GM12878 (cell line): ENCODE measurements around the gene RXFP4. TPM values are rescaled to one million over a fixed set of nuclear protein-coding genes. Genes with fewer than 3 reads are reported as not detected.

Experiments
- BCL3 ChIP-seq: IDR thresholded peaks from 2 replicates; pipeline ENCODE4 v1.6.1; 2011; ENCODE audit warnings: borderline replicate concordance, low read depth, mild to moderate bottlenecking, moderate library complexity, low read length; ENCODE audit not compliant: insufficient read depth, poor library complexity, severe bottlenecking
- CREB1 ChIP-seq: IDR thresholded peaks from 2 replicates; pipeline ENCODE4 v1.6.1; 2012; ENCODE audit warnings: low read depth, mild to moderate bottlenecking, inconsistent platforms
- CREM ChIP-seq: IDR thresholded peaks from 2 replicates; pipeline ENCODE4 v1.6.1; 2014; ENCODE audit warnings: antibody characterized with exemption, low read depth
- FOXK2 ChIP-seq: fragments of 450-650 bp; IDR thresholded peaks from 2 replicates; pipeline ENCODE4 v1.6.1; 2017; ENCODE audit warnings: mild to moderate bottlenecking, moderate library complexity
- IRF3 ChIP-seq: fragments of 450-650 bp; IDR thresholded peaks from 2 replicates; pipeline ENCODE4 v1.6.1; 2014; ENCODE audit warnings: mild to moderate bottlenecking
- MTA2 ChIP-seq: fragments of 450-650 bp; IDR thresholded peaks from 2 replicates; pipeline ENCODE4 v1.6.1; 2016; ENCODE audit warnings: low read depth, mild to moderate bottlenecking, moderate library complexity
- NFIC ChIP-seq: IDR thresholded peaks from 2 replicates; pipeline ENCODE4 v1.6.1; 2012; ENCODE audit warnings: low read depth, mild to moderate bottlenecking, inconsistent platforms, low read length, moderate library complexity
- PAX5 ChIP-seq: IDR thresholded peaks from 2 replicates; pipeline ENCODE4 v1.6.1; 2011; ENCODE audit warnings: low read depth, low read length, borderline replicate concordance
- POLR2A ChIP-seq: IDR thresholded peaks from 2 replicates; pipeline ENCODE4 v1.6.1; 2011; ENCODE audit warnings: low read depth, mild to moderate bottlenecking, low read length
- POLR2AphosphoS2 ChIP-seq: IDR thresholded peaks from 2 replicates; pipeline ENCODE4 v1.6.1; 2011; ENCODE audit warnings: low read depth, mild to moderate bottlenecking, low read length, improper control_type of control experiment, moderate library complexity
- SKIL ChIP-seq: fragments of 450-650 bp; IDR thresholded peaks from 2 replicates; pipeline ENCODE4 v1.6.1; 2017; ENCODE audit warnings: mild to moderate bottlenecking, low read depth, inconsistent platforms; ENCODE audit not compliant: poor library complexity, severe bottlenecking
- SP1 ChIP-seq: IDR thresholded peaks from one replicate; pipeline ENCODE4 v1.6.1; 2011; ENCODE audit warnings: low read depth, low read length
- SRF ChIP-seq, 2 experiments: IDR thresholded peaks; 2 replicates each; pipeline ENCODE4 v1.6.1; 2011; ENCODE audit warnings: low read depth in 2 of 2, low read length in 2 of 2, mild to moderate bottlenecking in 1 of 2, moderate library complexity in 1 of 2
- STAT1 ChIP-seq: fragments of 450-650 bp; conservative IDR thresholded peaks from 2 replicates; pipeline ENCODE4 v1.6.1; 2014; ENCODE audit warnings: antibody characterized with exemption, mild to moderate bottlenecking
- TCF12 ChIP-seq: IDR thresholded peaks from 2 replicates; pipeline ENCODE4 v1.6.1; 2011; ENCODE audit warnings: low read depth, mild to moderate bottlenecking, low read length
- WRNIP1 ChIP-seq: IDR thresholded peaks from 2 replicates; pipeline ENCODE4 v1.6.1; 2011; ENCODE audit warnings: low read depth, low read length, improper control_type of control experiment, borderline replicate concordance
- ZBTB40 ChIP-seq: fragments of 450-650 bp; IDR thresholded peaks from 2 replicates; pipeline ENCODE4 v1.6.1; 2016; ENCODE audit warnings: mild to moderate bottlenecking, moderate library complexity, borderline replicate concordance
- ZNF384 ChIP-seq: IDR thresholded peaks from 2 replicates; pipeline ENCODE4 v1.6.1; 2012; ENCODE audit warnings: low read depth, mild to moderate bottlenecking, low read length, improper control_type of control experiment, borderline replicate concordance
- polyA plus RNA-seq, 11 experiments: library from polyadenylated mRNA; depleted of rRNA in 4 of 11; unstranded in 6 of 11; stranded (reverse) in 5 of 11; fragments of >200 nt; fragmentation: Nextera tagmentation in 4 of 11; fragmentation: Illumina TruSeq in 1 of 11; extraction: Ambion mirVana in 4 of 11; extraction: Trizol in 1 of 11; gene quantifications; 1 replicate in 1 of 11; 2 replicates in 10 of 11; pipeline versions ENCODE4 v1.2.1 to v1.2.3, GENCODE V29; 2011 to 2016; ENCODE audit warnings: inconsistent platforms in 2 of 11, missing spikeins in 2 of 11, low read depth in 1 of 11
- total RNA-seq, 4 experiments: library from RNA; depleted of rRNA in 3 of 4; stranded (reverse); fragments of >200 nt in 3 of 4; fragmentation: Illumina TruSeq in 1 of 4; extraction: Trizol in 1 of 4; gene quantifications; 2 replicates each; pipeline versions ENCODE4 v1.2.1 to v1.2.3, GENCODE V29; 2013 to 2021
- TF ChIP-seq, protein P1 (sequence below): IDR thresholded peaks from 2 replicates; pipeline ENCODE4 v1.6.1; 2012; ENCODE audit warnings: low read length, inconsistent platforms

The RXFP4 gene
- total and polyA plus RNA-seq, 10 of the 15 experiments (the other 5 are each of a cell fraction or from before 2014, with no cell fraction given), result 0.10 to 0.40 (median 0.39) TPM; not detected in 7

DNA sequence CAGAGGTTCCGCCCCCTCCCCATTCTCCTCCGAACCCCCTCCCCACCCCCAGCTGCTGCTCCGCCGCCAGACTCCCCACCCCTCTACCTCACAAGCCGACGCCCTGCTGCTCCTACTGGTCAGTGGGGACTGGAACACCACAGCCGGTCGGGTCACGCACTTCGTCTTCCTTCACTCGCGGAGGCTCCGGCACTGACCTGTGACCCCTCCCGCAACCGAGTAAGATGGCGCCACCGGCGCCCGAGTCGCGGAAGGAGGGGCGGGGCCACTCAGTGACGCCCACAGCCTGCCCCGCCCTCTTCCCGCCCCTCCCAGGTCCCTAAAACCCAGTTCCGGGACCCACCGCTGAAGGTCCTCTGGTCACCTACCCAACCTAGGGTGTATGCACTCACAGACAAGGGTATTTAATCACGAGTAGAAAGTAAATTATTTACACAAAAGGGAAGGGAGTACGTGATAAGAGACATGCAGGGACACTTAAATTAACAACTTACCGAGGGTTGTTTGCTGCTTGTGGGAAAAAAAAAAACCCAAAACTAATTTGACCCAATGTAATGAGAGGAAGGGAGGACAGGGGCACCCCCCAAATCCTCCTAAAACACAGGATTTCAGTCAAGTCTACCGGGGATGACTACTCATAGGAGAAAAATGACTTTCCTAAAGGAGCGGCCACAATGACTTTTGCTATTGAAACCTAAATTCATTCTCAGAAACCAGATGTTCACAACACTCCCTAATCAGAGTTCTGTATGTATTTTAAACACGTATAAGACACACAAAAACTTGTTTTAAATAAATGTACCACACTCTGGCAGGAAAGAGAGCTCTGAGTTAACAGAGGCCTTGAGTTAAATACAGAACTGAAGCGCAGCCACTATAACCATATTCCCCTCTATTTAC, 30.0 kb upstream of the RXFP4 start, which contains the start of gene RIT1 (continued):
- TF ChIP-seq BCL3 (peak; percentile 95), CREM (0 out of 2 replicates have a peak, but pooled peaks have one; percentile 13), SRF (IDR thresholded peaks at IDR 0.05; ENCODE audit: low read depth in 2 of 2, low read length in 2 of 2) (peak in 1 of 2 experiments; percentile 73; a peak in 2 of 4 replicates), ZBTB40 (peak; percentile 19; the same call in 1 of the 2 replicates), NFIC (peak; percentile 32; the same call in 1 of the 2 replicates), TCF12 (peak; percentile 32; the same call in 1 of the 2 replicates), SKIL (peak; percentile 56), WRNIP1 (0 out of 2 replicates have a peak, but pooled peaks have one; percentile 73), MTA2 (peak; percentile 83; the same call in 1 of the 2 replicates), IRF3 (no peak), POLR2AphosphoS2 (peak; percentile 93), SP1 (peak; percentile 72), CREB1 (peak; percentile 76), ZNF384 (peak; percentile 71; the same call in 1 of the 2 replicates), FOXK2 (no peak), PAX5 (peak; percentile 52; the same call in 1 of the 2 replicates), POLR2A (peak; percentile 96), STAT1 (no peak)
- TF ChIP-seq, protein P1, sequence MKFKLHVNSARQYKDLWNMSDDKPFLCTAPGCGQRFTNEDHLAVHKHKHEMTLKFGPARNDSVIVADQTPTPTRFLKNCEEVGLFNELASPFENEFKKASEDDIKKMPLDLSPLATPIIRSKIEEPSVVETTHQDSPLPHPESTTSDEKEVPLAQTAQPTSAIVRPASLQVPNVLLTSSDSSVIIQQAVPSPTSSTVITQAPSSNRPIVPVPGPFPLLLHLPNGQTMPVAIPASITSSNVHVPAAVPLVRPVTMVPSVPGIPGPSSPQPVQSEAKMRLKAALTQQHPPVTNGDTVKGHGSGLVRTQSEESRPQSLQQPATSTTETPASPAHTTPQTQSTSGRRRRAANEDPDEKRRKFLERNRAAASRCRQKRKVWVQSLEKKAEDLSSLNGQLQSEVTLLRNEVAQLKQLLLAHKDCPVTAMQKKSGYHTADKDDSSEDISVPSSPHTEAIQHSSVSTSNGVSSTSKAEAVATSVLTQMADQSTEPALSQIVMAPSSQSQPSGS, result peak; percentile 33; the same call in 1 of the 2 replicates
